IPS DF 4.7 (cell line): Measurements from ENCODE around the gene KIAA0930.
"Not testable (repeated sequence)": the region's sequence is repeated elsewhere in the genome, so short reads cannot be mapped to it uniquely, and the experiment has no call there.

Experiments used
- DNase-seq: peaks from one replicate; pipeline ENCODE4 v3.0.0-alpha.2; 2013; ENCODE audit warnings: low spot score; ENCODE audit errors: extremely low read depth

Gene KIAA0930

DNA sequence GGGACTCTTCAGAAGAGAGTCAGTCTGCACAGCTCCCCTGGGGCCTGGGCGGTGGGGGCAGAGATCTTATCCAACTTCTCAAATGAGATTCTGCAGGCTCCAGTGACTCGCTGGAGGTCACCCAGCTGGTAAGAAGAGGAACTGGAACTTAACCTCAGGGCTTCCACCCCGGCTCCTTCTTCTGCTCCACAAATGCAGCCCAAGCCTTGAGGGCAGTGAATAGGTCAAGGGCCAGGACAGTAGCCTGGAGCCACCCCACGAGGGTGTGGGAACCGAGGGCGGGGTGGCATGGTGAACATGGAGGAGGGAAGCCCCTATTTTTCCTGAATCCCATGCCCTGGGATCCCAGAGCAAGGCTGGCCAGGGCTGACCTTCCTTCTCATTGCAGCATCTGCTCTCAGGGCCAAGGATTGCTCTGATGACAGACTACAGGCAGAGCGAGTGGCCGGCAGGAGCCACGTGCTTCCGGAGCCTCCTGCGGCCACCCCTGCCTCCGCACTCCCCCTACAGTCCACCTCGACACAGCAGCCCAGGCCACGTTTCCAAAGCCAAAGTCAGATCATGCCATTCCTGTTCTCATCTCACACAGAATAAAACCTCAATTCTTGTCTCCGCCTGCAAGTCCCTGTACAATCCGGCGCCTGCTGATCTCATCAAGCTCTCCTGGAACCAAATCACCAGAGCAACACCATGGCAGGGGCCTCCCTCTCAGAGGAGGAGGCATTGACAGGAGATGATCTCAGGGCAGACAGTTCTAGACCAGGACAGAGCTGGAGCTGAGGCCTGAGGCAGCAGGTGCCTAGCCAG is 23.0 kb upstream of the KIAA0930 start:
- no peak for DNase-seq

DNA sequence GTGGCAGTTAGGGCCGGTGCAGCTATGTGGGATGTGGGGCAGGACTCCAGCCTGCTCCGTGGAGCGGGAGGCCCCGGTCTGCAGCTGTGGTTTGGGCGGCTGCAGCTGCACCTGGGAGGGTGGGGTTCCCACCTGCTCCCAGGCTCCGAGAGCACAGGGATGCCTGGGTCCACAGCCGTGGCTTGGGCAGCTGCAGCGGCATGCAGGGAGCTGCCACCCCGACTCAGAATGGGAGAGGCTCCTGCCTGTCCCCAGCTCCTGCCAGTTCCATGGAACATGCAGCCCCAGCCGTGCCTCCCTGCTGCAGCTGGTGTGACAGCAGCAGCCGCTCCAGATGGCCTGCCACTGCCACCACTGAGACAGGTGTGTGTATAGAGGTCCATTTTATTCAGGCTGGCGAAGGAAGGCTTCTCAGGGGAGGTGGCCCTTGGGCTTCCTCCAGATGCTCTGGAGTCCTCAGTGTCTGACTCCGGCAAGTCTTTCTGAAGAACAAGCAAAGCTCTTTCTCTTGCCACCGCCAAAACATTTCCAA is 22.3 kb upstream of the KIAA0930 start:
- no peak for DNase-seq

DNA sequence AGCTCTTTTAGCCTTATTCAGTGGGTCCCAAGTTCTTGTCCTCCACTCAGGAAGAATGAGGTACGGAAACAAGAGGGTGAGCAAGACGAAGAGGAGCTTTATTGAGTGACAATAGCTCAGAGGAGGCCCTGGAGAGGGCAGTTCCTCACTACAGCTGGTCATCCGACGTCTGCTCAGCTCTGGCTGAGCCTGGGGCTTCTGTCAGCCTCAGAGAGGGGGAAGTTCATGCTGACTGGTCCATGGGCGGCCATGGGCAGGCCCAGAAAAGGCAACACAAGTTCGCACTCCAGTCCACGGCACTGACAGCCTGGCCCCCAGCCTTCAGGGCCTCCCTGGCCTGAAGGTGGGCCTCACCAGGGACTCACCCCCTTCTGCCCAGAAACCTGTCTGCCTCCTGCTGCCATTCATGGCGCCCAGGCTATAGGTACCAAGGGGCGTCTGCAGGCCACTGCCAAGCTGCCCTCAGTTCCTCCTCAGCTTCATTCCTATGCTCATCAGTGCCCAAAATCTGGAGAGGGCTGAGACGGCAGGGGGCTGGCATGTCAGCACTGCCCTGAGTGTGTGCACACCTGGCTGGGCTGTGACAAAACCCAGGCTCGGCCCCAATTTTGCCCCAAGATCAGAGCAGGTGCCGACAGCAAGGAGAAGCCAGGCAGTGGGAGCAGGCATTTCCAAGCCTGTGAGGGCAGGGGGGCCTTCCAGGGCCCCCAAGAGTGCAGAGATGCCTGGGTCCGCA is 21.7 kb upstream of the KIAA0930 start:
- DNase-seq, result no peak

DNA sequence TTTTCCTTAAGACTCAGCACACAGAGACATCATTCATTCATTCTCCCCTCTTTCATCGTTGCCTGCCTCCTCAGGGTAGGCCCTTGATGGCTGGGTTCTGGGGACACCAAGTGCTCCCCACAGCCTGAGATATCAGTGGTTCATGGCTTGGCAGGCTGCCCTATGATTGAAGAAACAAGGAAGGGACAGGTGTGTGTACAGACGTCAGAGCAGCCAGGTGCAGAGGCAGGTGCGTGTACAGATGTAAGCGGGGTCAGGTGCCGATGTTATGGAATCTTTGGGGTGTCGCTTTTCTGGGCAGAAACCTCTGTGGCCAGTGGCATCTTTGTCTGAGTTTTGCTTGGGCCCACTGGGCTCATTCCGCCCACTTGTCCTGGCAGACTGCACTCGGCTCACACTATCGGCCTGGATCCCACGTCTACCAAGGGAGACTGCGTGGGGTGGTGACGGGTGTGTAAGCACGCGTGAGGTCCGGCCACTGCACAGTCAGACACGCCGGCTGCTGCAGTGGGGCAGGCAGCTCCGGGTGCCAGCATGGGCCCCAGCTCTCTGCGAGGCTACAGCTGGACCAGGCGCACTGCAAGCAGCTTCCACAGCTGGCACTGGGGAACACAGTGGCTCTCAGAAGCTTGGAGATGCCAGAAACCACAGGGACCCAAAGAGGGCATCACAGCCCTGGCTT is 20.9 kb upstream of the KIAA0930 start:
- no peak for DNase-seq

DNA sequence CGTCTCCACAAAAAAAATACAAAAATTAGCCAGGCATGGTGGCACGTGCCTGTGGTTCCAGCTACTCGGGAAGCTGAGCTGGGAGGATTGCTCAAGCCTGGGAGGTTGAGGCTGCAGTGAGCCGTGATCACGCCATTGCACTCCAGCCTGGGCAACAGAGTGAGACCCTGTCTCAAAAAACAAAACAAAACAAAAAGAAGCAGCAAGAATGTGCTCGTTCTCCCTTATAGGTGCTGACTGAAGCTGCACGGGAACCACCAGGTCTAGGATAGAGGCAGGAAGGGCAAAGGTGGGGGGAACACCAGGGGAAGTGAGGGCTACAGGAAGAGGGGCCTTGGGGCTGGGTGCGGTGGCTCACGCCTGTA is 19.7 kb upstream of the KIAA0930 start:
- not testable (repeated sequence) for DNase-seq

DNA sequence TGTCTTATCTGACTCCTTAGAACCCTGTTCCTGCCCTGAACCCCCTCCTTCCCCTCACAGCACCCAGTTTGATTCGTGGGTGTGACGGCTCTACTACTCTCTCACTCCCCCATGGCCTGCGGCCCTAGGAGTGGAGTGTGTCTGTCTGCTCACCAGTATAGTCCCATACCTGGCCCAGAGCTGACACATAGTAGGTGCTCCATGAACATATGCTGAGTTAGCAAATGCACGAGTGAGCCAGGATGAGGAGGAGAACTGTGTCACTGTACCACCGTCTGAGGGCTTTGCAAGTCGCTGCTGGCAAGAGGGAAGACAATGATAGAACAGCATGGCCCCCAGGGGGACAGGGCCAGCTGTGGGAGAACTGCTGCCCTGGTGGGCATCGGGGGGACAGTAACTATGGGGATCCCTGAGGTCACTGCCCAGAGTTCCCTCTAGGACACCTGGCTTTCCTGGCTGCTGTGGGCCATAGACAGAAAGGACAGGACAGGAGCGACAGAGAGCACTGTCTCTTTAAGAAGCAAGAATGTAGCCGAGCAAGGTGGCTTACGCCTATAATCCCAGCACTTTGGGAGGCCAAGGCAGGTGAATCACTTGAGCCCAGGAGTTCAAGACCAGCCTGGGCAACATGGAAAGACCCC is 19.2 kb upstream of the KIAA0930 start:
- DNase-seq, result no peak

DNA sequence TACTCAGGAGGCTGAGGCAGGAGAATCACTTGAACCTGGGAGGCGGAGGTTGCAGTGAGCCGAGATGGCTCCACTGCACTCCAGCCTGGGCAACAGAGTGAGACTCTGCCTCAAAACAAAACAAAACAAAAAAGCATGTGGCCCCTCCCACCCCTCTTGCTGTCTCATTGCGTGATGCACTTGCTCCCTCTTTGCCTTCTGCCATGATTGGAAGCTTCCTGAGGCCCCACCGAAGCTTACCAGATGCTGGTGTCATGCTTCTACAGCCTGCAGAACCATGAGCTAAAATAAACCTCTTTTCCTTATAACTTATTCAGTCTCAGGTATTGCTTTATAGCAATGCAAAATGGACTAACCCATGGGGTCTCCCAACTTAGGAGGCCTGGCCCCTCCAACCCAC is 17.2 kb upstream of the KIAA0930 start:
- DNase-seq, result not testable (repeated sequence)

DNA sequence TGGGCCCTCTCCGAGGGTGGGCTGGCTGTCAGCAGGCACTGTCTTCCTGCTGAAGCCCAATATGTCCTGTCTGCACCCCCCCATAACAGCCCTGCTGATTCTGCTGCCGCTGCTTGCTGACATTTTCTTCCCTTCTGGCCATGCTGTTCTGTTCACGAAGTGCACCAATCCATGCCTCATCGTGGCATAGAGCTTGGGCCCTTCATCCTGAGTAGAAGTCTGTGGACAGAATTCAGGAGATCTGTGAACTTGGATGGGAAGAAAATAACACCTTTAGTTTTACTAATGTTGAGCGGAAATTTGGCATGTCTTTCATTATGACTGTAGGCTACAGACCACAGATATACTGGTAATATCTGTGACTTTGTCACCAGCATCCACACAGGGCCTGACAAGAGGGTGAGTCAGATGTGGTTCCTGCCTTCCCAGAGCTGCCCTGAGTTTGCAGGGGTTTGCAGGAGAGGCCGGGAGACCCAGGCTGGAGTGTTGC is 14.1 kb upstream of the KIAA0930 start:
- no peak for DNase-seq

DNA sequence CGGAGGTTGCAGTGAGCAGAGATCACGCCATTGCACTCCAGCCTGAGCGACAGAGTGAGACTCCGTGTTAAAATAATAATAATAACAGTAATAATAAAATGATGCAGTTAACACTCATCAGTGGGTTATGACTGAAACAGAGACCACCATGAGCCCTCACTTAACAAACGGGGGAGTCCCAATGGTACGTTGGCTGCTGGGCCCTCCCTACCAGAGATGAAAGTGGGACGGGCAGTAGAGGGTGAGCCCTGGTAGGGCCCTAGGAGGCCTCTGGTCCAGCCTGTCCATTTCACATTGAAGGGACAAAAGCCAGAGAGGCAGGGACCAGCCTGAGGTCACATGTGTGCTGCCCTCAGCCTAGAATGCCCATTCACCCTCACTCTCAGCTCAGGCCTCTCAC is 13.7 kb upstream of the KIAA0930 start:
- DNase-seq, result no peak

DNA sequence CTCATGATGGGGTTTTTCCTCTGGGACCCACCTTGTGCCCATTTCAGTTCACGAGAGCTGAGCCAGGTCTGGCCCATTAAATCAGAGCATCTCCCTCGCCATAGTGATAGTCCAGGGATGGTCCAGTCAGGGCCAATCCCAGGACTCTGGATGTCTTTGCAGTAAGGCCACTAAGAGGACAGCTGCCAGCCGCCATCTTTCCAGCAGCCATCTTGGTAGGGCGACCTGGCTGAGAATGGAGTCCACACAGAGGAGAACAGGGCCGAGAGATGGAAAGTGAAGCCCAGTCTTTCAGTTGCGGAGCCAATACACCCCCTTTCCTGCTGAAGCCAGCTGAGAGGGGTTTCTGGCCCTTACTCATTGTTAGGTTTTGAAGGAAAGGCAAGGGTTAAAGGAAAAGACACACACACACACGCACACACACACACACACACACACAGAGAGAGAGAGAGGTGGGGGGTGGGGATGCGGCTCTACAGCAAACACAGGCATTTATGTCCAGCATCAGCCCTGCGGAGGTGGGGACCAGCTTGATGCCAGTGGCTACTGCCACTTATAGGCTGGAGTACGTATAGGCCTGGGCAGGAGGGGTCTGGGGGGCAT is 12.4 kb upstream of the KIAA0930 start:
- DNase-seq, result no peak

DNA sequence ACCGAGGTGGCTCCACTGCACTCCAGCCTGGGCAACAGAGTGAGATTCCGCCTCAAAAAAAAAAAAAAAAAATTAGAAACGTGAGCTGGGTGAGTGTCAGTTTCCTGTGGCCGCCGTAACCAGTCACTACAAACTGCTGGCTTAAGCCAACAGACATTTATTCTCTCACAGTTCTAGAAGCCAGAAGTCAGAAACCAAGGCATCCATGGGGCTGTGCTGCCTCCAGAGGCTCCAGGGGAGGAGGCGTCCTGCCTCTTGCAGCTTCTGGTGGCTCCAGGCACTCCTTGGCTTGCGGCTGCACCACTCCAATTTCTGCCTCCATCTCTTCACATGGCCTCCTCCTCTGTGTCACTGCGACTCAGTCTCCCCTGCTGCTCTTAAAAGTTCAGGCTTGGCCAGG is 11.1 kb upstream of the KIAA0930 start:
- no peak for DNase-seq

DNA sequence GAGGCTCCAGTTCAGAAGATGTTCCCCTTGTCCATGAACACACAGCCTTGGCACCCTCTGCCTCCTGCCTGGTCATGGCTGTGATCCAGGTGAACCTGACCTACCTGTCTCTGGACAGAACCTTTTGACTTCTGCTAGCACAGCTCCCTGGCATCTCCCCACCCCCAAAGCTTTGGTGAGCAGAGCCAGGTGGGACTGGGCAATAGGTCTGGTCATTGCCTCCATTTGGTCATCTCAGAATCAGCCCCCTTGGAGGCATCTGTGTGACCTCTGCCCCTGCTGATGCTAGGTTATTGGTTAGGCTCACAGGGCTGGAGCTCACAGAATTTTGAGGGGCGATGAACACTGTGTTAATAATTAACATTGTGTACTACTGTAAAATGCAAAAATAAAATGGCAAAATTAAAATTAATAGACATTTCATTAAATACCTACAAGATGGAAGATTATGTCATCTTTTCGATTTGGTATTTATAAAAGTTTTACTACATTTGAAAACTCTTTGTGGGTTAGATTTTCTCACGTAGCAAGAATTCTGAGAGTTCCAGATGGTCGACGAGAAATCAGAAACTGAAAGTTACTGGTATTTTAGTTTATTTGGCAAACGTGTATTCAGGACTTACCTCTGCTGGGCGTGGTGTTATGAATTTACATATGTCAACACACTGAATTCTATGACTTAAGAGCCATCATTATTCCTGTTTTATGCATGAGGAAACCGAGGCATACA is 8.3 kb upstream of the KIAA0930 start:
- DNase-seq, result no peak

DNA sequence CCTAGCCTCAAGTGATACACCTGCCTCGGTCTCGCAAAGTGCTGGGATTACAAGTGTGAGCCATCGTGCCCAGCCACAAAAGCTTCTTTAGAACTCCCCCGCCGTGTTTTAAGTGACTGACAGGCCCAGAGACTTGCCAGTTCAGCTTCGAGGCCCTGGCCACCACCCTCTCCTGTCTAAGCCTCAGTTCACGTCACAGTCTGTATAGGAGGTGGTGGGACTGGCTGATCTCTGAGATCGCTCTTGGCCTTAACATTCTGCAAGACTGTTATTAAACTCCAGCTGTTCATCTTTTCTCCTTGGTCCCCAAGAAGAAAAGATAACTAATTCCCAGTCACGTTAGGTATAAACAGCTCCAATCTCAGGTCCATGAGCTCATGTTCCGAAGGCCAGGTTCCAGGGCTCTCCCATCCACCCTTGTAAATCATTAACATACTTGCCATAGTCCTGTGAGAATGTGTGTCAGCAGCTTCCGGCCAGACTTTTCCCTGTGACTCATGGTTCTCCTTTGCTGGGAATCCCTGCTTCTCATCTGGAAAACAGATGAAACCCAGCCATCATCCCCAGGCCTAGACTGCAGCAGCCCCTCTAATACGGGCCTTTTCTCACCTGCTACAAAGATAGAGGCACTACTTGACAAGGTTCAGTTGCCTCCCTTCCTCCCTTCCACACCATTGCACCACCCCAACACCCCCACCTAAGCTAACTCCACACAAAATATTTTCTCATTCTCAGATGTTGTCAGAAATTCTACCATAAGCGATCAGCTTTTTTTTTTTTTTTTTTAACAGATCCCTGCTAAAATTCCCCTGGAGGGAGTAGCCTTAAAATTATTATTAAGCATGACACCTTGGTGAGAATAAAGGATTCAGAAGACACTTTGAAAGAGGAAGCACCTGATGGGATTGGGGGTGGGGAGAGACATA is 5.6 kb upstream of the KIAA0930 start:
- DNase-seq, result no peak

DNA sequence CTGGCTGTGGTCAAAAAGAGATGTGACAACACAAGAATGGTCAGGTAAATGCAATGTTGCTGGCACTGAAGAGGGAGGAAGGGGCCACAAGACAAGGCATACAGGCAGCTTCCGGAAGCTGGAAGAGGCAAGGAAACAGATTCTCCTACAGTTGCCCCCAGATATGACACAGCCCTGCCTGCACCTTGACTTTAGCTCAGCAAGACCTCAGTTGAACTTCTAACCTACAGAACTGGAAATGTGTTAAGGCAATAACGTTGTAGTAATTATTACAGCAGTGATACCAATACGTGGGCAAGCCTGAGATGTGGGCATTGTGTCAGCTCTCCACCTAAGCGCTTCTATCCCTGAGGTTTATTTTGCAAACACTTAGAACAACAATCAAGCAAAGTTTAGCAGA is 4.2 kb upstream of the KIAA0930 start:
- DNase-seq, result no peak

DNA sequence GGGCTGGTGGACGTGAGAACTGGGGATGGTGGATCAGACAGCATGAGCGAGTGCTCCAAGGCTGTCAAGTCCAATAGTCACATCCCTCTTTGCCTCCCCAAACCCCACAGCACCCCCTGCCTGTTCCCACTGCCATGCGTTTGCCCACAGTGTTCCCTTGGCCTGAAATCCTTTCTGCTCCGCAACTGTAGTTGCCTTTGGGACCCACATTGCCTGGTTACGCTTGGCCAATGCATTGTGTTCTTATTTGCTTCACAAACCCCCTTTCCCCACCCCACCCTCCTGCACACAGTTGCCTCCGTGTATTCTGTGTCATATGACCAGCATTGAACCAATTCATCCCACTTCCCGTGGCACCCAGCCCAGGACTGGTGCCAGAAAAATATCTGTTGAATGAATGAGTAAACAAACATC is 2.1 kb upstream of the KIAA0930 start:
- no peak for DNase-seq

DNA sequence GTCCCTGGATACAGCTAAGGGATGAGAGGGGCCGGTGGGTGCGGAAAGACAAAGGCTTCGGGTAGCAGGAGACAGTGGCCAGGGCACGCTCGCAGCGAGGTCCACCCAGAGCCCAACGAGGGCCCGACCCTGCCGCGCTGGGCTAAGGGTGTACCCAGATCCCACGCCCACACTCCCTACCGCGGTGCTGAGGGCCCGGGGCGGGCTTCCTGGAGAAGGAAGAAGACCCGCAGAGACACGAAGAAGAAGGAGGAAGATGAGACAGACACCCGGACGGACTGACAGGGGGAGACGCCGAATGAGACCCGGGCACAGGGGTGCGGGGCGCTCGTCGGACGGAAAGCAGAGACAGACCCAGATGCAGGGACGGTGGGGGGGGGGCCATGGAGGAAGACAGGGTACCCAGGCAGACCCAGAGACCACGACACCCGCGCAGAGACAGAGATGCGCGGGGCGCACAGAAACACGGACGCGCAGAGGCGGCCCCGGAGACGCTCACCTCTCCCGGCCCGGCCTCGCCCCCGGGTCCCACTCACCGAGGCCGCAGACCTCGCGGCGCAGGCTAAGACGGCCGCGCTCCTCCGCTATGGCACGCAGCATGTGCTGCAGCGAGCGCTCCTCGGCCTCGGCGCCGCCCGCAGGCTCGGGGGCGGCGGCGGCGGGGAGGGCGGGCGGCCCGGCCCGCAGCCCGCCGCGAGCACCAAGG is 437 bp downstream of the KIAA0930 start:
- DNase-seq, result no peak

DNA sequence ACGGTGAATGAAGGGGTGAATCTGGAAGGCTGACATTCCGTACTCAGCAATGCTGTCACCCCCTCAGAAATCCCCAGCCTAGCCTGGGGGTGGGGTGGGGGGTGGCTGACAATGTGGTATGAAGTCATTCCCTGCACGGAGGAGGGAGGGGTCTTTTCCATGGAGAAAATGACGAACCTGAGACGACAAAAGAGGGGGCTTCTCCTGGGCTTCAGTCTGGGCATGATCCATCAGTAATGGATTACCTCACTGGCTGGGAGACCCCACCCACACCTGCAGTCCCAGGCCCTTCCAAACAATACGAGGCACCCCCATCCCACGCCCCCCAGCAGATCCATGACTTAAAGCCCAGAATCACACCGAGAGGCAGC is 1.0 kb downstream of the KIAA0930 start:
- DNase-seq, result no peak

DNA sequence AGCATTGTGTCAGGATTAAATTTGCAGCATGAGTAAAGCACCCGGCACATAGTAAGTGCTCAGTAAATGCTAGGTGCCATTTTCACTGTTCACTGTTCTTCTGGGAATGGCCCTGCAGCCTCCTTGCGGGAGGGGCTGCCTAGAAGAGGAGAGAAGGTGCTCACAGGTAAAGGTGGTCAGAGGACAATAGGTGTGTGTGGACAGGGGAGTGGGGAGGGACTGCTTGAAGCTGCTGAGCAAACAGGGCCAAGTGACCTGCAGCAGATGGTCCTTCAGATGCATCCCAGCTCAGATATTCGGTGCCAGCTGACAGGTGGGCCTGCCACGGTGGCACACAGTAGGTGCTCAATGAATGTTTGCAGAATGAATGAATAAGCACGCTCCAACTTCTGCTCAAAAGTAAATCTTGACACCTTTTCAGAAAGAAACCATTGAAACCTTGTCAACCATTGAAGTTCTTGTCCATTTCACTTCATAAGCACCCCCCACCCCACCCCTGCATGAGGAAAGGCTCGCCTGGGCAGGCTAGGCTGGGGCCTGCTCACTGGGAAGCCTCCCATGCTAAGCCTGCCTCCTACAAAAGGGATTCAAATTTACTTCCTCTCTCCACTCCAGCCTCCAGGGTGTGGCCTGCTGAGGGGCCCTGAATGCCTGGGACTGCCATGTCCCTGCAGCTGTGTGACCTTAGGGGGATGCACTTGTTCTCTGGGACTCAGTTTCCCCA is 1.6 kb downstream of the KIAA0930 start:
- DNase-seq, result no peak
